IMR-90 (cell line): ENCODE measurements around the gene PLPP7. TPM values are rescaled to one million over a fixed set of nuclear protein-coding genes. Genes with fewer than 3 reads are reported as not detected.

Experiments
- ATAC-seq: fragments of 200-7000 bp; cut with Tn5 transposase; 2 replicates; pipeline ENCODE4 v1.9.1; 2020; ENCODE audit warnings: low read depth, mild to moderate bottlenecking, moderate library complexity
- BruUV-seq: library from RNA; stranded (reverse); fragments of 400-500 nt; replicated peaks from 2 replicates; lab custom pipeline; 2021; lab: Mats Ljungman, UMichigan
- CTCF ChIA-PET: fragments of 300-600 bp; formaldehyde crosslinking; extraction: SDS; loops from one replicate; lab custom pipeline; 2021; ENCODE audit warnings: antibody characterized with exemption; lab: Yijun Ruan, JAX
- POLR2A ChIA-PET: fragments of 300-600 bp; sonication (Branson Sonifier 250); formaldehyde crosslinking; loops from one replicate; lab custom pipeline; 2022; ENCODE audit warnings: antibody characterized with exemption; ENCODE audit not compliant: unreplicated experiment; lab: Charles Lee
- DNase-seq: peaks from one replicate; pipeline ENCODE4 v3.0.0; 2013
- H2AFZ ChIP-seq: replicated peaks from 2 replicates; pipeline ENCODE3; 2013; ENCODE audit warnings: low read length, mild to moderate bottlenecking; ENCODE audit not compliant: poor library complexity
- H2AK5ac ChIP-seq: 2 replicates; pipeline ENCODE4 v1.6.1; 2013; ENCODE audit warnings: low read depth, low read length, inconsistent platforms
- H2AK9ac ChIP-seq: replicated peaks from 2 replicates; pipeline ENCODE3; 2013; ENCODE audit warnings: mild to moderate bottlenecking, low read depth, low read length, moderate library complexity; ENCODE audit not compliant: poor library complexity
- H2BK120ac ChIP-seq: 2 replicates; pipeline ENCODE4 v1.6.1; 2013; ENCODE audit warnings: low read depth, low read length, inconsistent platforms
- H2BK15ac ChIP-seq: 3 replicates; pipeline ENCODE4 v1.6.1; 2013; ENCODE audit warnings: low read depth, low read length, inconsistent platforms
- H2BK20ac ChIP-seq: 2 replicates; pipeline ENCODE4 v1.6.1; 2013; ENCODE audit warnings: low read depth, mild to moderate bottlenecking, inconsistent platforms, low read length, moderate library complexity
- H2BK5ac ChIP-seq: 2 replicates; pipeline ENCODE4 v1.6.1; 2013; ENCODE audit warnings: mild to moderate bottlenecking, low read depth, low read length, inconsistent platforms; ENCODE audit not compliant: poor library complexity, severe bottlenecking
- H3K14ac ChIP-seq: replicated peaks from 2 replicates; pipeline ENCODE4 v1.6.1; 2013; ENCODE audit warnings: low read depth, low read length, inconsistent platforms
- H3K18ac ChIP-seq: 2 replicates; pipeline ENCODE4 v1.6.1; 2013; ENCODE audit warnings: low read depth, low read length, control low read depth
- H3K23ac ChIP-seq: 2 replicates; pipeline ENCODE4 v1.6.1; 2013; ENCODE audit warnings: low read depth, low read length, inconsistent platforms
- H3K27ac ChIP-seq: 2 replicates; pipeline ENCODE4 v1.5.1; 2013; ENCODE audit warnings: mild to moderate bottlenecking, control low read depth, low read length; ENCODE audit not compliant: insufficient read depth
- H3K27me3 ChIP-seq: 2 replicates; pipeline ENCODE4 v1.6.1; 2013; ENCODE audit warnings: low read length; ENCODE audit not compliant: control insufficient read depth, insufficient read depth
- H3K36me3 ChIP-seq: 2 replicates; pipeline ENCODE4 v1.6.1; 2013; ENCODE audit warnings: low read length, mixed read lengths; ENCODE audit not compliant: control insufficient read depth, insufficient read depth
- H3K4ac ChIP-seq: 2 replicates; pipeline ENCODE4 v1.6.1; 2013; ENCODE audit warnings: low read depth, low read length, inconsistent platforms
- H3K4me1 ChIP-seq: 2 replicates; pipeline ENCODE4 v1.6.1; 2013; ENCODE audit warnings: low read length, mixed read lengths; ENCODE audit not compliant: control insufficient read depth, insufficient read depth
- H3K4me2 ChIP-seq: 2 replicates; pipeline ENCODE4 v1.6.1; 2013; ENCODE audit warnings: low read depth, mild to moderate bottlenecking, control low read depth, low read length, moderate library complexity
- H3K4me3 ChIP-seq: 2 replicates; pipeline ENCODE4 v1.5.1; 2013; ENCODE audit warnings: low read depth, mild to moderate bottlenecking, control low read depth, low read length, moderate library complexity; ENCODE audit not compliant: insufficient read depth
- H3K56ac ChIP-seq: 2 replicates; pipeline ENCODE4 v1.6.1; 2013; ENCODE audit warnings: low read length, inconsistent platforms; ENCODE audit not compliant: insufficient read depth; ENCODE audit errors: extremely low read depth
- H3K79me1 ChIP-seq, 2 experiments: 2 replicates each; pipeline ENCODE4 v1.6.1; 2013; ENCODE audit warnings: low read length in 2 of 2, inconsistent platforms in 1 of 2, low read depth in 1 of 2
- H3K9ac ChIP-seq: 2 replicates; pipeline ENCODE4 v1.6.1; 2013; ENCODE audit warnings: low read depth, low read length, control low read depth
- H3K9me1 ChIP-seq: 2 replicates; pipeline ENCODE4 v1.6.1; 2013; ENCODE audit warnings: low read length, inconsistent platforms; ENCODE audit not compliant: insufficient read depth
- H3K9me3 ChIP-seq: 2 replicates; pipeline ENCODE4 v1.6.1; 2013; ENCODE audit warnings: low read length; ENCODE audit not compliant: control insufficient read depth, insufficient read depth
- H4K20me1 ChIP-seq: 2 replicates; pipeline ENCODE4 v1.6.1; 2013; ENCODE audit warnings: low read length, inconsistent platforms; ENCODE audit not compliant: insufficient read depth
- H4K5ac ChIP-seq: 2 replicates; pipeline ENCODE4 v1.6.1; 2013; ENCODE audit warnings: mild to moderate bottlenecking, low read depth, low read length, control low read depth
- H4K8ac ChIP-seq, 2 experiments: 2 replicates each; pipeline ENCODE4 v1.6.1; 2013; ENCODE audit warnings: low read depth in 2 of 2, low read length in 2 of 2, control low read depth in 1 of 2, inconsistent platforms in 1 of 2
- H4K91ac ChIP-seq: 2 replicates; pipeline ENCODE4 v1.6.1; 2013; ENCODE audit warnings: low read depth, low read length, inconsistent platforms; ENCODE audit not compliant: insufficient read depth
- FOS ChIP-seq: fragments of 150-350 bp; IDR thresholded peaks from 2 replicates; pipeline ENCODE4 v1.6.1; 2016; ENCODE audit warnings: low read depth, low read length
- MXI1 ChIP-seq: IDR thresholded peaks from 2 replicates; pipeline ENCODE4 v1.6.1; 2012; ENCODE audit warnings: low read depth, mild to moderate bottlenecking, low read length, moderate library complexity, borderline replicate concordance
- POLR2A ChIP-seq: IDR thresholded peaks from 2 replicates; pipeline ENCODE4 v1.6.1; 2012; ENCODE audit warnings: mild to moderate bottlenecking, low read depth, low read length
- RFX5 ChIP-seq: IDR thresholded peaks from 2 replicates; pipeline ENCODE4 v1.8.0; 2012; ENCODE audit warnings: low read depth, mild to moderate bottlenecking, low read length, moderate library complexity
- WGBS, 2 experiments: methylation state at CpG; one replicate each; pipeline versions ENCODE4 v1.1.5 to v1.1.7; 2013; ENCODE audit warnings: missing lambda C conversion rate in 2 of 2; ENCODE audit not compliant: insufficient read length in 1 of 2; ENCODE audit errors: extremely low coverage in 2 of 2; 5-methylcytosine and 5-hydroxymethylcytosine counted together
- dilution Hi-C: fragments of 300-500 bp; cut with HindIII; formaldehyde crosslinking; loops from one replicate; pipeline ENCODE4 v1.14.3; 2018; ENCODE audit warnings: low sequenced_read_pairs; ENCODE audit not compliant: unreplicated experiment
- in situ Hi-C: fragments of 300-500 bp; cut with MboI; formaldehyde crosslinking; loops from 3 replicates; pipeline ENCODE4 v1.14.3; 2019; ENCODE audit warnings: low sequenced_read_pairs, inconsistent platforms, mixed read lengths
- intact Hi-C: fragments of 100-400 bp; cut with micrococcal nuclease; formaldehyde crosslinking; loops from 2 replicates; pipeline ENCODE4 v1.10.0; 2022
- polyA plus RNA-seq, 3 experiments: library from polyadenylated mRNA; depleted of rRNA; stranded (reverse); fragments of >200 nt; gene quantifications; 2 replicates each; pipeline ENCODE4 v1.2.3, GENCODE V29; 2012; ENCODE audit warnings: low replicate concordance in 1 of 3
- total RNA-seq: library from RNA; depleted of rRNA; stranded (reverse); fragments of >200 nt; gene quantifications from 2 replicates; pipeline ENCODE4 v1.2.3, GENCODE V29; 2012
- TF ChIP-seq, protein P1 (sequence below): fragments of 150-350 bp; IDR thresholded peaks from 2 replicates; pipeline ENCODE4 v1.6.1; 2017; ENCODE audit warnings: mild to moderate bottlenecking, antibody characterized with exemption, low read length, low read depth
- TF ChIP-seq, protein P2 (sequence below): conservative IDR thresholded peaks from 2 replicates; pipeline ENCODE4 v1.5.1; 2012; ENCODE audit warnings: mild to moderate bottlenecking, low read depth, low read length, improper control_type of control experiment

PLPP7 gene
- total and polyA plus RNA-seq, 2 of the 4 experiments (the other 2 are of a cell fraction): 0.54 to 1.2 TPM

GRCh38 chr9:131323629-131324028 lies 34.1 kb downstream of the PLPP7 start:
- in situ Hi-C loops (no loop called here), dilution Hi-C loops (no loop called here), intact Hi-C loops (no loop called here)
- Histone ChIP-seq H3K14ac (no peak overlapping the region), H3K4me3 (no peak overlapping the region), H3K9ac (no peak overlapping the region), H2AK5ac (no peak overlapping the region), H3K79me1 (no peaks in the 10 kb centered on the region), H4K5ac (no peak overlapping the region), H3K18ac (no peak overlapping the region), H4K91ac (no peak overlapping the region), H2AK9ac (no peak overlapping the region), H2BK5ac (no peak overlapping the region), H2AFZ (no peak overlapping the region), H3K56ac (no peak overlapping the region), H4K20me1 (no peaks in the 10 kb centered on the region), H3K36me3 (no peaks in the 10 kb centered on the region), H3K27me3 (no peaks in the 10 kb centered on the region), H3K4me1 (peaks cover 3% of the 10 kb centered on the region), H2BK120ac (no peak overlapping the region), H3K9me3 (no peaks in the 10 kb centered on the region), H3K4me2 (no peak overlapping the region), H3K4ac (no peak overlapping the region), H2BK20ac (no peak overlapping the region), H3K9me1 (0 out of 2 replicates have a peak, but pooled peaks cover 4% of the 10 kb centered on the region), H3K23ac (no peak overlapping the region), H2BK15ac (no peak overlapping the region), H3K27ac (no peak overlapping the region), H4K8ac (no peak overlapping the region)
- no TSS peak for BruUV-seq
- TF ChIP-seq, protein P1, sequence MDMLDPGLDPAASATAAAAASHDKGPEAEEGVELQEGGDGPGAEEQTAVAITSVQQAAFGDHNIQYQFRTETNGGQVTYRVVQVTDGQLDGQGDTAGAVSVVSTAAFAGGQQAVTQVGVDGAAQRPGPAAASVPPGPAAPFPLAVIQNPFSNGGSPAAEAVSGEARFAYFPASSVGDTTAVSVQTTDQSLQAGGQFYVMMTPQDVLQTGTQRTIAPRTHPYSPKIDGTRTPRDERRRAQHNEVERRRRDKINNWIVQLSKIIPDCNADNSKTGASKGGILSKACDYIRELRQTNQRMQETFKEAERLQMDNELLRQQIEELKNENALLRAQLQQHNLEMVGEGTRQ: no peak
- TF ChIP-seq FOS (no peak), MXI1 (no peak), POLR2A (no peak), RFX5 (no peak)
- TF ChIP-seq, protein P2, sequence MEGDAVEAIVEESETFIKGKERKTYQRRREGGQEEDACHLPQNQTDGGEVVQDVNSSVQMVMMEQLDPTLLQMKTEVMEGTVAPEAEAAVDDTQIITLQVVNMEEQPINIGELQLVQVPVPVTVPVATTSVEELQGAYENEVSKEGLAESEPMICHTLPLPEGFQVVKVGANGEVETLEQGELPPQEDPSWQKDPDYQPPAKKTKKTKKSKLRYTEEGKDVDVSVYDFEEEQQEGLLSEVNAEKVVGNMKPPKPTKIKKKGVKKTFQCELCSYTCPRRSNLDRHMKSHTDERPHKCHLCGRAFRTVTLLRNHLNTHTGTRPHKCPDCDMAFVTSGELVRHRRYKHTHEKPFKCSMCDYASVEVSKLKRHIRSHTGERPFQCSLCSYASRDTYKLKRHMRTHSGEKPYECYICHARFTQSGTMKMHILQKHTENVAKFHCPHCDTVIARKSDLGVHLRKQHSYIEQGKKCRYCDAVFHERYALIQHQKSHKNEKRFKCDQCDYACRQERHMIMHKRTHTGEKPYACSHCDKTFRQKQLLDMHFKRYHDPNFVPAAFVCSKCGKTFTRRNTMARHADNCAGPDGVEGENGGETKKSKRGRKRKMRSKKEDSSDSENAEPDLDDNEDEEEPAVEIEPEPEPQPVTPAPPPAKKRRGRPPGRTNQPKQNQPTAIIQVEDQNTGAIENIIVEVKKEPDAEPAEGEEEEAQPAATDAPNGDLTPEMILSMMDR: no peak
- ChIA-PET CTCF (interaction anchor here (0.6 kb wide), 1 partner anchor 145 kb away, joined by 3 read pairs; no protein-coding TSS in a partner anchor), POLR2A (no interaction called here)
- DNase-seq: no peak
- WGBS, 2 experiments: 93% methylated on average over 3 of the region's 8 CpGs; no CpG with 5 or more reads in 1 of the 2 experiments
- no peak for ATAC-seq
